ENCODE data around the gene ZNF600. TPM values are rescaled to one million over a fixed set of nuclear protein-coding genes. Genes with fewer than 3 reads are reported as not detected.
A peak's percentile ranks its signal among the peaks of the same experiment; 100 is the strongest.
"Not testable (repeated sequence)": the region's sequence is repeated elsewhere in the genome, so short reads cannot be mapped to it uniquely, and the experiment has no call there.

ZNF600 gene
- polyA plus RNA-seq (2013, experiment 1 of 2), result 19.5 TPM
- 19.6 TPM for polyA plus RNA-seq (2013, experiment 2 of 2)

DNA sequence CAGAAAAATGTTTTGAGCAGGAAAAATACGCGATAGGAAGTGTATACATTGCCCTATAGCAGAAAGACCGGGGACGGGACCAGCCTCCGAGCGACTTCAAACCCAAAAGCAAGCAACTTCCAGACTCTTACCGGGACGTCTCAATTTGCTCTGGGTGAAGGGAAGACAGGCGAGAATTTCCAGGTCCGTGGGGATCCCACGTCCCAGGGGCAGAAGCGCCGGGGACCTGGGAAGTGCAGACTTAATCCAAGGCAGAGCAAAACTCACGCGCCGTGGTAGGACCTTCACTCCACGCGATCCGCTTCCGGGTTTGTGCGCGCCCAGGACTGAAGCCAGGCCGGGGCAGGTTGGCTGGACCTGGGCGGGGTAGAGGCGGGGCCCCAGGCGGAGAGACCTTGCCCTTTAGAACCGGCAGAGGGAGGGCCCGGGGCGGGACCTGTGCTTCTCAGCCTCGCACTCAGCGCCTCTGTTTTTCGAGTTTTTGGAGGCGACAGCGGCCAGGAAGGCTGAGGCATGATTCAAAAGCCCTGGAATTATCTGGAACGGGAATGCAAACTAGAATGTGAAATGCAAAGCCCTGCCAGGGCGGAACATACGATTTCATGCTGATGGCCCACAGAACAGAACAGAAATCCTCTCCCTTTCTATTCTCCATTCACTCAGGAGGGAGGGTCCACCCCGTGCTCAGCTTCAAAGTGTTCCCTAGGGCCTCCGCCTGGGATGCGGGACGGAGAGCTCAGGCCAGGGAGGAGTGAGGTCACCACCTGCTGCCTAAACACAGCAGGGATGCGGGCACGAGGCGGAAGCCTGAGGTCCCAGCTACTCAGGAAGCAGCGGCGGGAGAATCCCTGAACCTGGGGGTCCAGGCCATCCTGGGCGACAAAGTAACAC is at the start of gene ZNF600:
TSS of gene ZNF600 (minus strand) at position 328 of the 891 bp plus-strand sequence. CDS start 7,903 bp downstream, outside the sequence.
- WGBS (ENCODE audit: extremely low coverage, insufficient coverage, low lambda C conversion rate), result no CpG with 5 or more reads among the region's 47 CpGs
- H4K8ac ChIP-seq (ENCODE audit: low read depth, low read length); H3K36me3 ChIP-seq (ENCODE audit: control insufficient read depth, insufficient read depth, low read length); H4K5ac ChIP-seq (ENCODE audit: low read length); H3K4ac ChIP-seq (ENCODE audit: low read depth, low read length); H2AK5ac ChIP-seq (ENCODE audit: low read length); H3K79me2 ChIP-seq (ENCODE audit: control insufficient read depth, insufficient read depth, low read length); H3K4me1 ChIP-seq (ENCODE audit: control insufficient read depth, low read depth, low read length); H2BK15ac ChIP-seq (replicated peaks; ENCODE audit: low read depth); H3K27me3 ChIP-seq (ENCODE audit: insufficient read depth, low read length, poor library complexity); H2BK120ac ChIP-seq (ENCODE audit: low read depth, low read length); H2BK5ac ChIP-seq (ENCODE audit: low read length); H3K79me1 ChIP-seq (ENCODE audit: low read length): not testable (repeated sequence)
- peak within 1 kb of the TSS; percentile 66 for H3K23ac ChIP-seq (ENCODE audit: low read length)
- peak within 1 kb of the TSS; percentile 85 for H3K4me2 ChIP-seq (ENCODE audit: low read length)
- H3K4me3 ChIP-seq (ENCODE audit: low read length), result peak within 1 kb of the TSS; percentile 74
- H3K27ac ChIP-seq (ENCODE audit: low read depth, low read length), result peak within 1 kb of the TSS; percentile 17
- DNase-seq, result peak; percentile 92
- H3K9ac ChIP-seq (ENCODE audit: low read length), result peak within 1 kb of the TSS; percentile 78
- H3K56ac ChIP-seq (ENCODE audit: low read length), result peak within 1 kb of the TSS; percentile 82
- H3K18ac ChIP-seq (ENCODE audit: low read length), result peak within 1 kb of the TSS; percentile 61

DNA sequence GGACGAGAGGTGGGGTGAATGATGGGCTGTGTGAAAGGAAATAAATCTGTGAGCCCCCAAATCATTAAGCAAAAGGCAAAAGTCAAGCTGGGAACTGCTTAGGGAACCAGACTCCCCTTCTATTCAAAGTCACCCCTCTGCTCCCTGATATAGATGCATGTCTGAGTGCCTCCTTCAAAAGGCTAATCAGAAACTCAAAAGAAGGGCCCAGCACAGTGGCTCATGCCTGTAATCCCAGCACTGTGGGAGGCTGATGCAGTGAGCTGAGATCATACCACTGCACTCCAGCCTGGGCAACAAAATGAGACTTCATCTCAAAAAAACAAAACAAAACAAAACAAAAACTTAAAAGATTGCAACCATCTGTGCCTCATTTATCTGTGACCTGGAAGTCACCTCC is 47.7 kb upstream of the ZNF600 start:
- H2BK15ac ChIP-seq (replicated peaks; ENCODE audit: low read depth); H3K36me3 ChIP-seq (ENCODE audit: control insufficient read depth, insufficient read depth, low read length); H3K4me3 ChIP-seq (ENCODE audit: low read length); H3K4ac ChIP-seq (ENCODE audit: low read depth, low read length); H2BK120ac ChIP-seq (ENCODE audit: low read depth, low read length); H3K9ac ChIP-seq (ENCODE audit: low read length); H4K8ac ChIP-seq (ENCODE audit: low read depth, low read length); H3K56ac ChIP-seq (ENCODE audit: low read length); H2BK5ac ChIP-seq (ENCODE audit: low read length); H3K4me2 ChIP-seq (ENCODE audit: low read length); DNase-seq; H2AK5ac ChIP-seq (ENCODE audit: low read length); H3K79me1 ChIP-seq (ENCODE audit: low read length); H4K5ac ChIP-seq (ENCODE audit: low read length); H3K4me1 ChIP-seq (ENCODE audit: control insufficient read depth, low read depth, low read length); H3K27ac ChIP-seq (ENCODE audit: low read depth, low read length); H3K23ac ChIP-seq (ENCODE audit: low read length); H3K79me2 ChIP-seq (ENCODE audit: control insufficient read depth, insufficient read depth, low read length); H3K27me3 ChIP-seq (ENCODE audit: insufficient read depth, low read length, poor library complexity); H3K18ac ChIP-seq (ENCODE audit: low read length): not testable (repeated sequence)
- no CpG with 5 or more reads among the region's 1 CpG for WGBS (ENCODE audit: extremely low coverage, insufficient coverage, low lambda C conversion rate)

DNA sequence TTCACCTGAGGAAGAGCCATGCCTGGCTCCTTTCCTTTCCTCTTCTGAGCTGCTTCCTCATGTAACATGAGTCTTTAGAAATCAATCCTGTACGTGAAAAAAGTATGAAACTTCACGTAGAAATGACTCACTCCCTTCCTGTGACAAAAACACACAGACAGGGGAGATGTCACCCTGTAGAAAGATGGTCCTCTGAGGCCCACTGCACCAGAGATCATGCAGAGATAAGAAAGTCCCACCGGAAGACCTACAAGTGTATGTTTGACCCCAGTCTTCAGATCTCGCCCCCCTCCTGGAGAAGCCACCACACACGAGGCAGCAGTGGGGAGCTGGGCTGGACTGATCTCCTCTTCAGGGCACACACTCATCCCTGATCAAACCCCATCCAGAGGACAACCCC is 47.0 kb upstream of the ZNF600 start:
- H3K36me3 ChIP-seq (ENCODE audit: control insufficient read depth, insufficient read depth, low read length); H3K9ac ChIP-seq (ENCODE audit: low read length); H3K18ac ChIP-seq (ENCODE audit: low read length); H4K5ac ChIP-seq (ENCODE audit: low read length); H3K27ac ChIP-seq (ENCODE audit: low read depth, low read length); DNase-seq; H3K4ac ChIP-seq (ENCODE audit: low read depth, low read length); H3K27me3 ChIP-seq (ENCODE audit: insufficient read depth, low read length, poor library complexity); H3K4me3 ChIP-seq (ENCODE audit: low read length); H2BK15ac ChIP-seq (replicated peaks; ENCODE audit: low read depth); H2AK5ac ChIP-seq (ENCODE audit: low read length); H2BK120ac ChIP-seq (ENCODE audit: low read depth, low read length); H3K4me2 ChIP-seq (ENCODE audit: low read length); H3K79me2 ChIP-seq (ENCODE audit: control insufficient read depth, insufficient read depth, low read length); H3K4me1 ChIP-seq (ENCODE audit: control insufficient read depth, low read depth, low read length); H3K79me1 ChIP-seq (ENCODE audit: low read length); H4K8ac ChIP-seq (ENCODE audit: low read depth, low read length); H3K23ac ChIP-seq (ENCODE audit: low read length); H2BK5ac ChIP-seq (ENCODE audit: low read length); H3K56ac ChIP-seq (ENCODE audit: low read length): not testable (repeated sequence)
- WGBS (ENCODE audit: extremely low coverage, insufficient coverage, low lambda C conversion rate), result no CpG with 5 or more reads among the region's 5 CpGs

DNA sequence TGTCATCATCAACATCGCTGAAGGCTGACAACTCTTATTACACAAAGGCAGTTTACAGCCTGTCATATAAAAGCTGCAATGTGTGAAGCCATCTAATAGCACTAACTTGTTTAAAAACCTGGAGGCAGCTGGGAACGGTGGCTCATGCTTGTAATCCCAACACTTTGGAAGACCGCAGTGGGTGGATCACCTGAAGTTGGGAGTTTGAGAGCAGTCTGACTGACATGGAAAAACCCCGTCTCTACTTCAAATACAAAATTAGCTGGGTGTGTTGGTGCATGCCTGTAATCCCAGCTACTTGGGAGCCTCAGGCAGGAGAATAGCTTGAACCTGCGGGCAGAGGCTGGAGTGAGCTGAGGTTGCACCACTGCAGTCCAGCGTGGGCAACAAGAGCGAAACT is 43.3 kb upstream of the ZNF600 start:
- not testable (repeated sequence) for H3K27ac ChIP-seq (ENCODE audit: low read depth, low read length); H3K79me2 ChIP-seq (ENCODE audit: control insufficient read depth, insufficient read depth, low read length); H3K18ac ChIP-seq (ENCODE audit: low read length); H2AK5ac ChIP-seq (ENCODE audit: low read length); H3K4ac ChIP-seq (ENCODE audit: low read depth, low read length); H3K79me1 ChIP-seq (ENCODE audit: low read length); H3K27me3 ChIP-seq (ENCODE audit: insufficient read depth, low read length, poor library complexity); H3K23ac ChIP-seq (ENCODE audit: low read length); H3K4me2 ChIP-seq (ENCODE audit: low read length); H3K56ac ChIP-seq (ENCODE audit: low read length); H3K9ac ChIP-seq (ENCODE audit: low read length); H2BK15ac ChIP-seq (replicated peaks; ENCODE audit: low read depth); H3K4me1 ChIP-seq (ENCODE audit: control insufficient read depth, low read depth, low read length); H2BK5ac ChIP-seq (ENCODE audit: low read length); H3K4me3 ChIP-seq (ENCODE audit: low read length); H3K36me3 ChIP-seq (ENCODE audit: control insufficient read depth, insufficient read depth, low read length); H4K5ac ChIP-seq (ENCODE audit: low read length); H4K8ac ChIP-seq (ENCODE audit: low read depth, low read length); DNase-seq; H2BK120ac ChIP-seq (ENCODE audit: low read depth, low read length)
- WGBS (ENCODE audit: extremely low coverage, insufficient coverage, low lambda C conversion rate), result no CpG with 5 or more reads among the region's 7 CpGs

DNA sequence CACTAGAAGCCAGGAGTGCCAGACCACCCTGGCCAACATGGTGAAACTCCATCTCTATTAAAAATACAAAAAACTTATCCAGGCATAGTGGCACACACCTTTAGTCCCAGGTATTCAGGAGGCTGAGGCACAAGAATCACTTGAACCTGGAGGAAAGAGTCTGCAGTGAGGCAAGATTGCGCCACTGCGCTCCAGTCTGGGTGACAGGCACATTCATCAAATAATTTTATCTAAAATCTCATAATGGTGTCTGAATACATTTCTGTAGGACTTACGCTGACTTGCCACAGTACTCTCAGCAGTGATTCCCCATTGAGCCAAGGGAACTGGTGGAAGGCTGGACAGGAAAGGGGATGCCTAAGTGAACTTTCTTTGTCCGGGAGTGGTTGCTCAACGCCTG is 39.2 kb upstream of the ZNF600 start:
- H3K56ac ChIP-seq (ENCODE audit: low read length), result no peak overlapping the region
- no peak for DNase-seq
- H3K36me3 ChIP-seq (ENCODE audit: control insufficient read depth, insufficient read depth, low read length), result no peaks in the 10 kb centered on the region
- no peak overlapping the region for H4K5ac ChIP-seq (ENCODE audit: low read length)
- no peak overlapping the region for H2BK120ac ChIP-seq (ENCODE audit: low read depth, low read length)
- no peak overlapping the region for H4K8ac ChIP-seq (ENCODE audit: low read depth, low read length)
- no peaks in the 10 kb centered on the region for H3K27me3 ChIP-seq (ENCODE audit: insufficient read depth, low read length, poor library complexity)
- H3K4me3 ChIP-seq (ENCODE audit: low read length), result no peak overlapping the region
- no peak overlapping the region for H3K4me2 ChIP-seq (ENCODE audit: low read length)
- no peak overlapping the region for H3K23ac ChIP-seq (ENCODE audit: low read length)
- no peak overlapping the region for H3K4ac ChIP-seq (ENCODE audit: low read depth, low read length)
- H3K79me2 ChIP-seq (ENCODE audit: control insufficient read depth, insufficient read depth, low read length), result no peaks in the 10 kb centered on the region
- H3K9ac ChIP-seq (ENCODE audit: low read length), result no peak overlapping the region
- no peaks in the 10 kb centered on the region for H3K79me1 ChIP-seq (ENCODE audit: low read length)
- H2BK15ac ChIP-seq (replicated peaks; ENCODE audit: low read depth), result no peak overlapping the region
- no peak overlapping the region for H2BK5ac ChIP-seq (ENCODE audit: low read length)
- WGBS (ENCODE audit: extremely low coverage, insufficient coverage, low lambda C conversion rate), result no CpG with 5 or more reads among the region's 5 CpGs
- H3K4me1 ChIP-seq (ENCODE audit: control insufficient read depth, low read depth, low read length), result no peaks in the 10 kb centered on the region
- no peak overlapping the region for H3K27ac ChIP-seq (ENCODE audit: low read depth, low read length)
- H3K18ac ChIP-seq (ENCODE audit: low read length), result no peak overlapping the region
- H2AK5ac ChIP-seq (ENCODE audit: low read length), result no peak overlapping the region
